Lower leg skin (tissue), 3 donors: Measurements from ENCODE around the gene SLC35F2.

Source experiments
- POLR2A ChIP-seq, 2 donors: fragments of 450-650 bp; IDR thresholded peaks; one replicate each; pipeline ENCODE4 v1.6.1; 2016 to 2017; ENCODE audit warnings: antibody characterized with exemption in 2 of 2, mild to moderate bottlenecking in 1 of 2, moderate library complexity in 1 of 2
- TF ChIP-seq, protein P1 (sequence below), 3 donors: fragments of 450-650 bp; IDR thresholded peaks; one replicate each; pipeline ENCODE4 v1.5.1; 2016; ENCODE audit warnings: antibody characterized with exemption in 3 of 3, mild to moderate bottlenecking in 3 of 3, moderate library complexity in 2 of 3

DNA sequence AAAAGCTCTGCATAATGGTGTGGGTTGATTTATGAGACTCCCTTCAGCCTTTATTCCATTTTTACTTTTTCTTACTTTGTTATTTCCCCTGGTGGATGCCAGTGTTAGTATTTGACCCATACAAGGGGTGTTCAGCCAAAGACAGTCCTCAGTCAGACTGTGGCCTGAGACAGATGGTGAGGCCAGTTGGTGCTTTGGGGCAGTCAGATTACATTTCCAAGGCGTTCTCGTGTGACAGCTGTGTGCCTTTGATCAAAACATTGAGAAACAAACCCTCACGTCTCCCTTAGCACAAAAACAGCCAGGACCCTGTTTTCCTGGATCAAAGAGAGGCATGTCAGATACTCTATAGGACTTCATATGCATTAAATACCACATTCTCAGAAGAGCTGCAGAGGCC lies 115.4 kb downstream of the SLC35F2 start:
- TF ChIP-seq, protein P1, sequence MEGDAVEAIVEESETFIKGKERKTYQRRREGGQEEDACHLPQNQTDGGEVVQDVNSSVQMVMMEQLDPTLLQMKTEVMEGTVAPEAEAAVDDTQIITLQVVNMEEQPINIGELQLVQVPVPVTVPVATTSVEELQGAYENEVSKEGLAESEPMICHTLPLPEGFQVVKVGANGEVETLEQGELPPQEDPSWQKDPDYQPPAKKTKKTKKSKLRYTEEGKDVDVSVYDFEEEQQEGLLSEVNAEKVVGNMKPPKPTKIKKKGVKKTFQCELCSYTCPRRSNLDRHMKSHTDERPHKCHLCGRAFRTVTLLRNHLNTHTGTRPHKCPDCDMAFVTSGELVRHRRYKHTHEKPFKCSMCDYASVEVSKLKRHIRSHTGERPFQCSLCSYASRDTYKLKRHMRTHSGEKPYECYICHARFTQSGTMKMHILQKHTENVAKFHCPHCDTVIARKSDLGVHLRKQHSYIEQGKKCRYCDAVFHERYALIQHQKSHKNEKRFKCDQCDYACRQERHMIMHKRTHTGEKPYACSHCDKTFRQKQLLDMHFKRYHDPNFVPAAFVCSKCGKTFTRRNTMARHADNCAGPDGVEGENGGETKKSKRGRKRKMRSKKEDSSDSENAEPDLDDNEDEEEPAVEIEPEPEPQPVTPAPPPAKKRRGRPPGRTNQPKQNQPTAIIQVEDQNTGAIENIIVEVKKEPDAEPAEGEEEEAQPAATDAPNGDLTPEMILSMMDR (IDR thresholded peaks at IDR 0.05) = no peak
- no peak for TF ChIP-seq POLR2A (IDR thresholded peaks at IDR 0.05)
